GM23338 (cell line): Measurements from ENCODE around the gene GSTT2B.
"Not testable (repeated sequence)": the region's sequence is repeated elsewhere in the genome, so short reads cannot be mapped to it uniquely, and the experiment has no call there.

Experiments
- CTCF ChIP-seq, 2 experiments: fragments of 200-600 bp in 1 of 2; sonication (generic) in 1 of 2; conservative IDR thresholded peaks; 2 replicates each; pipeline versions ENCODE4 v1.5.1 to v1.6.1; 2016 to 2017; ENCODE audit warnings: antibody characterized with exemption in 2 of 2, low read depth in 2 of 2, mild to moderate bottlenecking in 2 of 2, moderate library complexity in 1 of 2
- EZH2 ChIP-seq: fragments of 200-600 bp; sonication (generic); IDR thresholded peaks from one replicate; pipeline ENCODE4 v1.8.0; 2017; ENCODE audit warnings: antibody characterized with exemption, mild to moderate bottlenecking, low read depth; ENCODE audit not compliant: unreplicated experiment
- POLR2AphosphoS5 ChIP-seq: IDR thresholded peaks from 2 replicates; pipeline ENCODE4 v1.6.1; 2016; ENCODE audit warnings: antibody characterized with exemption, low read depth

GRCh38 chr22:23977304-23977703 is 16.3 kb upstream of the GSTT2B start:
- TF ChIP-seq CTCF (conservative IDR thresholded peaks at IDR 0.05; ENCODE audit: low read depth in 2 of 2); EZH2; POLR2AphosphoS5: not testable (repeated sequence)
